AG10803 (cell line): ENCODE data around the gene GLMP.

Source experiments
- DNase-seq: peaks from one replicate; pipeline ENCODE4 v3.0.0; 2010; ENCODE audit warnings: low read depth
- H3K4me3 ChIP-seq: 2 replicates; pipeline ENCODE4 v1.5.1; 2011; ENCODE audit warnings: mild to moderate bottlenecking, low read length, control low read depth
- CTCF ChIP-seq: conservative IDR thresholded peaks from 2 replicates; pipeline ENCODE4 v1.5.1; 2011; ENCODE audit warnings: mild to moderate bottlenecking, low read length, control low read depth, inconsistent platforms

GLMP gene

GRCh38 chr1:156281281-156281680, 14.2 kb downstream of the GLMP start:
- DNase-seq, result peak; percentile 35
- peak overlapping the region; percentile 96 for H3K4me3 ChIP-seq
- no peak; the same call in 1 of the 2 replicates for TF ChIP-seq CTCF

GRCh38 chr1:156279837-156280236, 15.6 kb downstream of the GLMP start:
- no peak for DNase-seq
- no peak overlapping the region for H3K4me3 ChIP-seq
- TF ChIP-seq CTCF, result no peak

GRCh38 chr1:156276966-156277381, 18.5 kb downstream of the GLMP start:
- DNase-seq, result peak; percentile 55
- H3K4me3 ChIP-seq, result no peak overlapping the region
- no peak for TF ChIP-seq CTCF

GRCh38 chr1:156276532-156276931, 18.9 kb downstream of the GLMP start:
- DNase-seq, result peak; percentile 70
- no peak overlapping the region for H3K4me3 ChIP-seq
- TF ChIP-seq CTCF, result no peak

- H3K4me3 ChIP-seq, result no peak overlapping the region
- TF ChIP-seq CTCF, result no peak
- DNase-seq, result no peak
Measured at GRCh38 chr1:156270314-156270713, 25.2 kb downstream of the GLMP start.

GRCh38 chr1:156268336-156268735, 27.1 kb downstream of the GLMP start:
- TF ChIP-seq CTCF, result no peak
- H3K4me3 ChIP-seq, result no peak overlapping the region
- DNase-seq, result no peak

GRCh38 chr1:156266051-156266450, 29.4 kb downstream of the GLMP start:
- no peak overlapping the region for H3K4me3 ChIP-seq
- no peak for DNase-seq
- TF ChIP-seq CTCF, result no peak
